Panc1 (cell line): ENCODE measurements around the gene RFXANK. TPM values are rescaled to one million over a fixed set of nuclear protein-coding genes. Genes with fewer than 3 reads are reported as not detected.

Experiments
- ATAC-seq: fragments of 200-7000 bp; cut with Tn5 transposase; 2 replicates; pipeline ENCODE4 v1.9.1; 2020; ENCODE audit warnings: mild to moderate bottlenecking, moderate library complexity
- BruUV-seq: library from RNA; stranded (reverse); fragments of 400-500 nt; replicated peaks from 2 replicates; lab custom pipeline; 2021; lab: Mats Ljungman, UMichigan
- CTCF ChIA-PET: fragments of 300-600 bp; sonication (Branson Sonifier 250); formaldehyde crosslinking; loops from one replicate; lab custom pipeline; 2022; ENCODE audit warnings: antibody characterized with exemption; lab: Charles Lee
- POLR2A ChIA-PET: fragments of 300-600 bp; sonication (Branson Sonifier 250); formaldehyde crosslinking; loops from one replicate; lab custom pipeline; 2022; ENCODE audit warnings: antibody characterized with exemption; lab: Charles Lee
- DNase-seq: peaks from one replicate; pipeline ENCODE4 v3.0.0-alpha.2; 2010; ENCODE audit warnings: low read depth, low spot score
- H3K27ac ChIP-seq: 2 replicates; pipeline ENCODE4 v1.5.1; 2011; ENCODE audit warnings: mild to moderate bottlenecking, low read length, inconsistent platforms
- H3K27me3 ChIP-seq: fragments of 200-500 bp; sonication (Bioruptor generic); 2 replicates; pipeline ENCODE4 v1.6.0; 2014; ENCODE audit warnings: low read length, inconsistent platforms; ENCODE audit not compliant: control insufficient read depth, insufficient read depth
- H3K36me3 ChIP-seq: fragments of 200-500 bp; sonication (Bioruptor generic); 2 replicates; pipeline ENCODE4 v1.5.1; 2014; ENCODE audit warnings: inconsistent platforms, mild to moderate bottlenecking, low read length, moderate library complexity; ENCODE audit not compliant: control insufficient read depth, insufficient read depth
- H3K4me1 ChIP-seq: 2 replicates; pipeline ENCODE4 v1.5.1; 2011; ENCODE audit warnings: inconsistent platforms, mild to moderate bottlenecking, low read length, moderate library complexity; ENCODE audit not compliant: control insufficient read depth, insufficient read depth
- H3K4me3 ChIP-seq, 2 experiments: 2 replicates each; pipeline ENCODE4 v1.5.1; 2011 to 2012; ENCODE audit warnings: low read depth in 2 of 2, low read length in 2 of 2, mild to moderate bottlenecking in 2 of 2, inconsistent platforms in 1 of 2, moderate library complexity in 1 of 2
- H3K9me3 ChIP-seq: fragments of 200-500 bp; sonication (Bioruptor generic); 2 replicates; pipeline ENCODE4 v1.5.1; 2014; ENCODE audit warnings: low read depth, mild to moderate bottlenecking, inconsistent platforms, low read length, moderate library complexity; ENCODE audit not compliant: control insufficient read depth, insufficient read depth
- POLR2AphosphoS5 ChIP-seq: IDR thresholded peaks from 2 replicates; pipeline ENCODE4 v1.6.1; 2012; ENCODE audit warnings: mild to moderate bottlenecking, low read depth, low read length, moderate library complexity
- SIN3A ChIP-seq: IDR thresholded peaks from 2 replicates; pipeline ENCODE4 v1.6.1; 2012; ENCODE audit warnings: low read depth, mild to moderate bottlenecking, low read length, moderate library complexity, borderline replicate concordance; ENCODE audit not compliant: insufficient read depth
- TCF7L2 ChIP-seq: IDR thresholded peaks from 2 replicates; pipeline ENCODE4 v1.6.1; 2011; ENCODE audit warnings: mild to moderate bottlenecking, low read depth, low read length, inconsistent platforms
- in situ Hi-C: cut with HindIII; loops from 2 replicates; pipeline ENCODE4 v1.10.0; 2016; ENCODE audit warnings: low sequenced_read_pairs, low pct_unique_long_range_greater_than_20kb
- intact Hi-C: fragments of 100-400 bp; cut with micrococcal nuclease; formaldehyde crosslinking; loops from one replicate; pipeline ENCODE4 v1.10.0; 2022; ENCODE audit not compliant: unreplicated experiment
- total RNA-seq: library from RNA; stranded (reverse); gene quantifications from one replicate; pipeline ENCODE4 v1.2.1, GENCODE V29; 2021; ENCODE audit not compliant: unreplicated experiment
- TF ChIP-seq, protein P1 (sequence below): fragments of 450-650 bp; IDR thresholded peaks from 2 replicates; pipeline ENCODE4 v1.5.1; 2017; ENCODE audit warnings: mild to moderate bottlenecking
- TF ChIP-seq, protein P2 (sequence below), 2 experiments: IDR thresholded peaks; 2 replicates each; pipeline ENCODE4 v1.6.1; 2011 to 2012; ENCODE audit warnings: low read depth in 2 of 2, control low read depth in 1 of 2, low read length in 1 of 2, mild to moderate bottlenecking in 1 of 2, moderate library complexity in 1 of 2; ENCODE audit not compliant: insufficient read depth in 1 of 2

Gene RFXANK
- total RNA-seq, 1 experiment from 2014 or later, result 92.3 TPM

DNA sequence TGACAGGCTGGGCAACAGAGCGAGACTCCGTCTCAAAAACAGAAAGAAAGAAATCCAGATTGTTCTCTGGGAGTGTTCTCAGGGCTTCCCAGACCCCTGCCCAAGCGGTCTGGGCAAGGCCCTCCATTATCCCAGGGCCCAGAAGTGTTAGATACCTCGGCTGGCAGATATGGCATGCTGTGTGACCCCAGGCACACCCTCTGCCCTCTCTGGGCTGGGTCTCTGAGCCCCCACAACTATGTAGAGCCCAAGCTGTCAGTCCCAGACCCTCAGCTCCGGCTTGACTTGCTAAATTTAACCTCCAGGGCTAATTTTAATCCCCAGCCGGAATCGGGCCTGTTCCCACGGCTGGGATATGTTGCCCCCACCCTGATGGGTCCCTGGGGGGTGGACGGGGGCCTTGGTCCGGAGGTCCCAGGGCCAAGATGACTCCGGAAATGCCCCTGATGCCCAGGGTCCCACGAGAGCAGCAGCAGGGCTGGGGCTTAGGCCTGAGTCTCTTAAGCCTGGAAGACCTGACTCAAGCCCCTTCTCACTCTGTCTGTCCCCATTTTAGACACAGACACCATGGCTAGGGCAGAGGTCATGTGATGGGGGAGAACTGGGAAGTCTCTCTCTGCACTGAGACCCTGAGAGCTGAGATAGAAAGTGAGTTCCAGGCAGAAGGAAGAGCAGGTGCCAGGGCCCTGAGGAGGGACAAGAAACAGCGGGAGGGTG, 39.2 kb upstream of the RFXANK start:
- H3K4me1 ChIP-seq, result no peaks in the 10 kb centered on the region
- H3K9me3 ChIP-seq, result no peaks in the 10 kb centered on the region
- H3K27ac ChIP-seq, result no peak overlapping the region
- intact Hi-C loops, result no loop called here
- ChIA-PET POLR2A (interaction anchor here (0.6 kb wide), 2 partner anchors 21 to 84 kb away, joined by 3 to 7 read pairs; no protein-coding TSS in a partner anchor), CTCF (interaction anchor here (0.7 kb wide), 1 partner anchor 78 kb away, joined by 5 read pairs; no protein-coding TSS in a partner anchor)
- ATAC-seq (no peak), DNase-seq (no peak)
- in situ Hi-C loops, result no loop called here
- TF ChIP-seq, protein P1, sequence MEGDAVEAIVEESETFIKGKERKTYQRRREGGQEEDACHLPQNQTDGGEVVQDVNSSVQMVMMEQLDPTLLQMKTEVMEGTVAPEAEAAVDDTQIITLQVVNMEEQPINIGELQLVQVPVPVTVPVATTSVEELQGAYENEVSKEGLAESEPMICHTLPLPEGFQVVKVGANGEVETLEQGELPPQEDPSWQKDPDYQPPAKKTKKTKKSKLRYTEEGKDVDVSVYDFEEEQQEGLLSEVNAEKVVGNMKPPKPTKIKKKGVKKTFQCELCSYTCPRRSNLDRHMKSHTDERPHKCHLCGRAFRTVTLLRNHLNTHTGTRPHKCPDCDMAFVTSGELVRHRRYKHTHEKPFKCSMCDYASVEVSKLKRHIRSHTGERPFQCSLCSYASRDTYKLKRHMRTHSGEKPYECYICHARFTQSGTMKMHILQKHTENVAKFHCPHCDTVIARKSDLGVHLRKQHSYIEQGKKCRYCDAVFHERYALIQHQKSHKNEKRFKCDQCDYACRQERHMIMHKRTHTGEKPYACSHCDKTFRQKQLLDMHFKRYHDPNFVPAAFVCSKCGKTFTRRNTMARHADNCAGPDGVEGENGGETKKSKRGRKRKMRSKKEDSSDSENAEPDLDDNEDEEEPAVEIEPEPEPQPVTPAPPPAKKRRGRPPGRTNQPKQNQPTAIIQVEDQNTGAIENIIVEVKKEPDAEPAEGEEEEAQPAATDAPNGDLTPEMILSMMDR, result no peak
- TF ChIP-seq SIN3A (no peak), POLR2AphosphoS5 (no peak), TCF7L2 (no peak)
- TF ChIP-seq, protein P2, sequence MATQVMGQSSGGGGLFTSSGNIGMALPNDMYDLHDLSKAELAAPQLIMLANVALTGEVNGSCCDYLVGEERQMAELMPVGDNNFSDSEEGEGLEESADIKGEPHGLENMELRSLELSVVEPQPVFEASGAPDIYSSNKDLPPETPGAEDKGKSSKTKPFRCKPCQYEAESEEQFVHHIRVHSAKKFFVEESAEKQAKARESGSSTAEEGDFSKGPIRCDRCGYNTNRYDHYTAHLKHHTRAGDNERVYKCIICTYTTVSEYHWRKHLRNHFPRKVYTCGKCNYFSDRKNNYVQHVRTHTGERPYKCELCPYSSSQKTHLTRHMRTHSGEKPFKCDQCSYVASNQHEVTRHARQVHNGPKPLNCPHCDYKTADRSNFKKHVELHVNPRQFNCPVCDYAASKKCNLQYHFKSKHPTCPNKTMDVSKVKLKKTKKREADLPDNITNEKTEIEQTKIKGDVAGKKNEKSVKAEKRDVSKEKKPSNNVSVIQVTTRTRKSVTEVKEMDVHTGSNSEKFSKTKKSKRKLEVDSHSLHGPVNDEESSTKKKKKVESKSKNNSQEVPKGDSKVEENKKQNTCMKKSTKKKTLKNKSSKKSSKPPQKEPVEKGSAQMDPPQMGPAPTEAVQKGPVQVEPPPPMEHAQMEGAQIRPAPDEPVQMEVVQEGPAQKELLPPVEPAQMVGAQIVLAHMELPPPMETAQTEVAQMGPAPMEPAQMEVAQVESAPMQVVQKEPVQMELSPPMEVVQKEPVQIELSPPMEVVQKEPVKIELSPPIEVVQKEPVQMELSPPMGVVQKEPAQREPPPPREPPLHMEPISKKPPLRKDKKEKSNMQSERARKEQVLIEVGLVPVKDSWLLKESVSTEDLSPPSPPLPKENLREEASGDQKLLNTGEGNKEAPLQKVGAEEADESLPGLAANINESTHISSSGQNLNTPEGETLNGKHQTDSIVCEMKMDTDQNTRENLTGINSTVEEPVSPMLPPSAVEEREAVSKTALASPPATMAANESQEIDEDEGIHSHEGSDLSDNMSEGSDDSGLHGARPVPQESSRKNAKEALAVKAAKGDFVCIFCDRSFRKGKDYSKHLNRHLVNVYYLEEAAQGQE (IDR thresholded peaks at IDR 0.05; ENCODE audit: insufficient read depth in 1 of 2, low read depth in 2 of 2, low read length in 1 of 2), result no peak
- no TSS peak for BruUV-seq
- H3K27me3 ChIP-seq, result no peaks in the 10 kb centered on the region
- H3K4me3 ChIP-seq, result no peak overlapping the region
- no peaks in the 10 kb centered on the region for H3K36me3 ChIP-seq

DNA sequence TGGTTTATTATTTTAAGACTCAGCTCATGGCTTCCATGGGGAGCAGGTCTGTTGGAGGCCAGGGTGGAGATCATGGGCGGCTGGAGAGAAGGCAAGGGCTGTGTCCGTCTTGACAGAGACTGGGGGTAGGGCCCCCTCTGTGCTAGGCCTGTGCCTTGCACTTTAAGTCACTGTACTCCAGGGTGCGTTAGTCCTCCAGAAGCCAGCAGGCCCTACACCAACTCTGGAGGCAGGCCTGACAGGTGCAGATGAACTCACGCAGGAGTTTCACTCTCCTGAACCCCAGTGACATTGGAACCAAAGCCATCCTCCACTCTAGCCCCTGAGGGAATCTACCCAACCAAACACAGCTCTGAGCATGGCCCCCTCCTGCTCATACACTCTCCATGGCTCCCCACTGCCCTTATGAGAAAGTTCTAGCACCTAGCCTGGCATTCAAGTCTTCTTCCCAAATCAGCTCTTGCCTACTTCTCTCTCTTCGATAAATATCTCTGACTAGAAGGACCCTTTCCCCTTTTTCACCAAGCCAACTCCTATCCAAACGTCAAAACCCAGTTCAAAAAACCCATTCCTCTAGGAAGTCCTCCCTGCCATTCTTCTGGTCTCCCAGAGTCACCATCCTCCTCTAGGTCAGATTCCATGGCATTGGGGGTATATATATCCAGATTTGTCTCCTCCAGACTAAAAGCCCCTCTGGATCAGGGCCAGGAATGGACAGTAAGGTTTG, 37.1 kb upstream of the RFXANK start:
- Histone ChIP-seq H3K27ac (no peak overlapping the region), H3K27me3 (no peaks in the 10 kb centered on the region), H3K9me3 (no peaks in the 10 kb centered on the region), H3K4me1 (no peaks in the 10 kb centered on the region), H3K4me3 (no peak overlapping the region), H3K36me3 (no peaks in the 10 kb centered on the region)
- intact Hi-C loops (no loop called here), in situ Hi-C loops (no loop called here)
- DNase-seq (no peak), ATAC-seq (no peak)
- TF ChIP-seq, protein P1, result no peak
- TF ChIP-seq, protein P2 (IDR thresholded peaks at IDR 0.05; ENCODE audit: insufficient read depth in 1 of 2, low read depth in 2 of 2, low read length in 1 of 2), result no peak
- no peak for TF ChIP-seq POLR2AphosphoS5
- TF ChIP-seq SIN3A, result no peak
- no peak for TF ChIP-seq TCF7L2
- BruUV-seq, result no TSS peak
- CTCF ChIA-PET, result no interaction called here
- POLR2A ChIA-PET, result no interaction called here
